Esophagus mucosa (tissue), 1 donor: ENCODE data around the gene NCK2. TPM values are rescaled to one million over a fixed set of nuclear protein-coding genes. Genes with fewer than 3 reads are reported as not detected.

Experiments
- ATAC-seq: fragments of 200-7000 bp; cut with Tn5 transposase; one replicate; pipeline ENCODE4 v1.9.1; 2020
- total RNA-seq: library from RNA; stranded (reverse); gene quantifications from one replicate; pipeline ENCODE4 v1.2.4, GENCODE V29; 2023
- donor health status: DM: yes; HTN: yes; CAD: no.

NCK2 gene
- total RNA-seq, 1 donor from 2014 or later, result 68.6 TPM

DNA sequence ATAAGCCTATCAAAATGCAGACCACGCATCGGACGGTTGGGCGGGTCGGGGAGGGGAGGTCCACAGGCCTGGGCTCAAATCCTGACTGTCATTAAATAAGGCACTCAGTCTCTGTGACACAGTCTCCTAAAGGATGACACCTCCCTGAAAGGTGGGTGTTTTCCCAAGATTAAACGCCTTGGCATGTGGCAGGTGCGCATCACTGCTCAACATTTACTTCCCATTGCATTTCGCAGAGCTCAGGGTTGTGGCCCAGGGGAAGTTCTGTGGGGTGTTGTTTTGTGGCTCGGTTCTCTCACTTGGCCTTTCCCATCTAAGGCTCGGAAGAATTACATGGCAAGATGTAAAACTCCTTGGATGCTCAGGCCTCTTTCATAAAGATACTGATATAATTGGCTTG lies 107.4 kb downstream of the NCK2 start:
- peak; percentile 51 for ATAC-seq

DNA sequence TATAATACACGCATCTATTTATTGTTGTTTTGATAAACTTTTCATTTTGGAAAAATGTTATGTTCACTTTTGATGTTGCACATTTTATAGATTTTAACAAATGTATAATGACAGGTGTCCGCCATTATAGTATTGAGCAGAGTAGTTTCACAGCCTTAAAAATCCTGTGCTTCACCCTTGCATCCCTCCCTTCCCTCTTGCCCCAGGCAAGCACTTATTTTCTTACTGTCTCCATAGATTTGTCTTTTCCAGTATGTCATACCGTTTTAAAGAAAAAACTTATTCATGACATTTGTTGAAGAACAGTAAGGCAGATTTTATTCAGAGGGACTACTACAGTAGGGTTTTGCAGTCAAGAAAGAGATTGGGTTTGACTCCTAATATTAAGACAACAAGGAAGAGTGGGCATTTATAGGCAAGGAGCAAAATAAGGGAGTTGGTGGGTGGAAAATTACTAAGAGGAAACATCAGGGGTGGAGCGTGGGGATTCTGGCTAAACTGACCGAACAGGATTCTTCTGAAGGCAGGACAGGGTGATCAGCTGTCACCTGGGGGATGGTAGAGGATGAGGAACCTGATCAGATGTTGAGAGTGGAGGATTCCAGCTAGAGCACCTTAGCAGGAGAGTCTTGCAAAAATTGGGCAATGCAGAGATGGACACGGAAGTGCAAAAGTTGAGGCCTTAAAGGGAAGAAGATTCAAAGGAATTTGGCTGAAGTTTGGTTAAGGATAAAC lies 108.8 kb downstream of the NCK2 start:
- peak; percentile 95 for ATAC-seq

DNA sequence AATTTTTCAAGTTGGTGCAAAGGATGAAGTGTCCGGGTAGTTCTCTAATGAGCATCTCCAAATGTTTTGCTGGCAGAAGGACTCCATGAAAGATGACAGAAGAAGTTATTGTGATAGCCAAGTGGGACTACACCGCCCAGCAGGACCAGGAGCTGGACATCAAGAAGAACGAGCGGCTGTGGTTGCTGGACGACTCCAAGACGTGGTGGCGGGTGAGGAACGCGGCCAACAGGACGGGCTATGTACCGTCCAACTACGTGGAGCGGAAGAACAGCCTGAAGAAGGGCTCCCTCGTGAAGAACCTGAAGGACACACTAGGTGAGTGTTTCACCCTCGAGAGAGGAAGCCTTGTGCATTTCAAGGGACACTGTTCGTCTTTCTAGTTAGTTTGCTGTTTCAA lies 110.3 kb downstream of the NCK2 start:
- no peak for ATAC-seq

DNA sequence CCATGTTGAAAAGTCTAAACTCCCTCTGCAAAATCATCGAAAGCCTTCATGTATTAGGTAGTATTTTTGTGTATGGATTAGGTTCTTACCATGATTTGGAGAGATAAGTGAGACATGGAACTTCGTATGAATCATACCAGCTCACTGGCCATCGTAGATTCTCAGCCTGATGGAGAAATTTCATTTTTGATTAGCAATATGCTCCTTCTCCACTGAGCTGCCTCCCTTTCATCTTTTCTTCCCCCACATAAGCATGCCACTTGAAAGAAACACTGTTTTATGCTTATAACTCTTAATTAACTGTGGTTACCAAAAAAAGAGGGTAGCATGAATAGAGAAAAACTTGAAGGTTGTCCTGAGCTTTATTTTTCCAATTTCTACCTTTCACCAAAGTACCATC lies 111.9 kb downstream of the NCK2 start:
- ATAC-seq, result no peak

DNA sequence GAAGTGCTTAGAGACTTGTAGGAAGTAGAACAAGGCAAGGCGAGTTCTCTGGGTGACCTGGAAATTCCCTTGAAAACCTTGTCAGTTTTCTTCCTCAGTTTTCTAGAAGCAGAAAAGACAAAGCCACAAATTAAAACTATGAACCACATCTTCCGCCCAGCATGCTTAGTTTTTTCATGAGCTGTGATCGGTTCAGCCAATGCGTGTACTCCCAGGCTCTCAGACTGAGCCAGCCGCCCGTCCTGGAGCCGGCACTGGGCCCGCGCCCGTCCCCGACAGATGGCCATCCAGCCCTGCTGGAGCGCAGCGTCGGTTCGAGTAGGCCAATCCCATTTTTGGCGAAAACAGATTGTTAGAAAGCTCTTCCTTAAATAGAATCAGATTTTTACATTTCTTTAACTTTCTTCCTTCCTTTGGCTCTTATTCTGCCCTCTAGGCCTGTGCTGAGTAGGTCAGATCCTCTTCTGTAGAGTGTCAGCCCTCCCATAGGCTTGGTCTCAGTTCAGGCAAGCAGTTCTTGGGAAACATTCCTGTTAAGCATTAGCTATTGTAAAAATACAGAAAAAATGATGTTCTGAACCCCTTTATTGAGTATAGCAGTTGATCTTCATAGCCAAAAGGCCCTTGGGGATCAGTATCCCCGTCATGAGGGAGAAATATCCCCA lies 112.5 kb downstream of the NCK2 start:
- ATAC-seq, result no peak

DNA sequence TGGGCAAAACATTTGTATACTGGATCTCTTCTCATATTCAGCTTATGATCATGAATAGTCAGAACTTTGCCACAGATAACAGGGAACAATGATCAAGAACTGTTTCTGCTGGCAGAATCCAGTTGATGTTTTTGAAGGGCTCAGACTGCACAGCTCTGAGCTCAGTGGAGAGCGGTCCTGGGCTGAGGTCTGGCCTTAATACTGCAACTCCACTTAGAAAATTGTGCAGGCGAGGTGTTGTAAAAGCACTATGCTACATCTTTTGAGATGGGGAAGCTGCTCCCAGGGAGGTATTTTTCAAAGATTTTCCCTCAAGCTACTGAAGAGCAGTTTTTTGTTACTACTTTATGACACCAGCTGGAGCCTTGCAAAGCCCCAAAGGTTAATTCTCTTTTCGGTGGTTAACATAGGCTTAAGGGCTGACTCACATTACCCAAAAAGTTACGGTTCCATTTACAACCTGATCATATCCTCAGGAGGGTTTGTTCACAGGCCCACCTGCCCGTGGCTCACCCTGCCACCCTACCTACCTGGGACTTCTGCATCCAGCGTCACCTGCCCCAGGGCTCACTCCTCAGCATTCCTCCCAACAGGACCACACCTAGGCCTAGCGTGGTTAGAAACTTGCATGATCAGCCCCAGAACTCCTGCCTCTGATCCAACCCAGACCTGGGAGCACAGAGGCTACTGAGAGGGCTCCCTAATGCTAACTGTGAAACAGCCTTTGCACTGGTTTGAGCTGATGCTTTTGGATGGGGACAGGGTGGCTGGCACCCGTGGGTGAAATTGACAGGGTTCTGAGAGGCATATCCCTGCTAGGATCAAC lies 114.4 kb downstream of the NCK2 start:
- ATAC-seq, result peak; percentile 84

DNA sequence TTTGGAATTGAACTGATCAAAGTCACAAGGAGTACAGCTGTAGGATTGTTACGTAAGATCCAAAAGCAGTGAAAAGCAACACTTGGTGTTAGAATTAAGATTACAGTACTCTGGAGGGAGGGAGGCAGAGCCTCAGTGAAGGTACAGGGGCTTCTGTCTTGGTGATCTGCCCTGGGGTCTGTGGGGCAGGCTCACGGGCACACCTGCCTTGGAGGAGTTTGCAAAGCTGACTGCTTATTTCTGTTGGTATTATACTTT lies 114.9 kb downstream of the NCK2 start:
- ATAC-seq, result no peak

DNA sequence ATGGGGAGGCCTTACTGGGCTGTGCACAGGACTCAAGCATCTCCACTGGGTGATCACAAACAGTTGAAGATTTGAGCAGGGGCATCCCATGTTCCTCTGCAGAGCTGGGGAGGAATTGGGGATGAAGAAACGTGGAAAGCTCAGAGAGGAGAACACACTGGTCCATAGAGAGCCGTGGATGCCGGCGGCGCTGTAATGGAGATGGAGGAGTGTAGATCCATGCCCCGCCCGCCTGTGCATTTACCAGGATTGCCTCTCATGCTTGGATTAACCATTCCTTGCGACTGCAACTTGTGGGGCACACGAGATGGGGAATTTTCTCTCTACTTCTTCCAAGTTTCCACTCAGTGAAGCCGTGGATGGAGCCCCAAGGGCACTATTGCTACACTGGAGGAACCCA lies 115.9 kb downstream of the NCK2 start:
- no peak for ATAC-seq

DNA sequence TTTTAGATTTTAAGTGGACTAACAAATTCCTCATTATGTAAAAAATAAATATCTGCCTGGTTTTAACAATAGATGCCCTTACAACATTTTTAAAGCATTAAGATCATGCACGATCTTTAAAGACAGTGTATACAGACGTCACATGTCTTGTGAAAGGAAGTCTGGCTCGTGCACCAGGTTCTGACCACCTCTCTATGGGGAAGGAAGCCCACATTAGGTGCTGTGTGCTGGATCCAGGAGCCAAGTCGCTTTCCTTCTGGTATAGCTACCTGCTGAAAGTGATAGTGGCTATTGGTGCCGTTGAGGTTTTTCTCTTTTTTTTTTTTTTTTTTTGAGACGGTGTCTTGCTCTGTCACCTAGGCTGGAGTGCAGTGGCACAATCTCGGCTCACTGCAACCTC lies 116.5 kb downstream of the NCK2 start:
- ATAC-seq, result no peak

DNA sequence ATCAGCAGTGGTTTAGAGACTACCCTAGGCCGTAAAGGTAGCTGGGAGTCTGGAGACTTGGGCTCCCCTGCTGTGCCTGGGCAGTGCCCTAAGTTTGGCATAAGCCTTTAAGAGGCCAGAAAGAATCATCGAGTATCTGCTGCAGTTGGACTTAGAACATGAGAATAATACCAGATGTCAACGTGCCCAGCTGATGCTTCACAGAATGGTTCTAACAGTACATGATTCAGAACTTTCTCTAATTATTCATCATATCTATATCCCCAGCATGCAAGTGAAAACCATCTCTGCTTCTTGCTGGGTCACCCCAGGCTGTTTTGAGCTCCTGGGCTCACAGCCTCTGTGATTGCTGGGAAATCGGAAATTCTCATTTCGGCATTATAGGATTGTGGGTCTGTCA lies 118.1 kb downstream of the NCK2 start:
- ATAC-seq, result no peak

DNA sequence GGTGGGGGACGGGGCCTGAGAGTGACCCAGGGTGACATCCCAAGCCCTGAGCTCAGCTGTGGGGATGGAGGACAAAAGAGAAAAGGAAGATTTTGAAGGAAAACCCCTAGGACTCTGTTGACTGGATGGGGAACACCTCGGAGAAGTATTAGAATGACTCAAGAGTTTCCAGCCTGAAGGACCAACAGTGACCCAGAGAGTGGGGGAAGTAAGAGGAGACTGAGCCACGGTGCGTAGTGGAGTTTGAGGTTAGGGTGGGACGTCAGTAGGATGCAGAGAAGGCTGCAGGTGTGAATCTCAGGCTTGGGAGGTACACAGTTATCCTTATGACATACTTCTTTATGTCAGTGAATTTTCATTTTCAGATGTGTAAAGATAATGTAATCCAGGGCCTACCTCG lies 119.5 kb downstream of the NCK2 start:
- no peak for ATAC-seq

DNA sequence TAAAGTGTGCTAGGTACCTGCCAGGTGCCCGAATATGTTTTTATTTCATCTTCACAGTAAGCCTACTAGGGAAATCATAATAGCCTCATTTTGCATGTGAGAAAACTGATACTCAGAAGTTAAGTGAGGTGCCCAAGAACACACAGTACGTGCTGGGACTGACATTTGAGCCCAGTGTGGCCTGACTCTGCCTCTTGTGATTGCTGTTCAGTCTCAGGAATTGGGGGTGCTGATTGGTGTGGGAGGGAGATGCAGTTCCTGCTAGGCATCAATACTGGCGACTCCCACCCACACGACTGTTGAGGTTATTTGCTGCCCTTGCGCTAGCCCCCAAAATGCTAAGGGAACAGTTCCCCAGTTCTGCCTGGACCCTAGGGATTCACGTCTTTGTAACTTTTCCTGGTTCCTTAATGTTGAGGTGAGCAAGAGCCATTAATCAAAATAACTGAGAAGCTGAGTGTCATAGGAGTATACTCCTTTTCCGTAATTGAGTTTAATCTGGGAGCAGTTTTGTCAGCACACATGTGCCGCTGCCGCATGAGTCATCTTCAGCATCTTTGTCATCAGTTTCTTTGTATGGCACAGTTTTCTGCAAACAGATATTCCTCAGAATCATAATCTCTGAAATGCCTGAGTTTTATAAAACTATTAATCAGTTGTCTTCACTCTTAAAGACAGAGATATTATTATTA lies 120.7 kb downstream of the NCK2 start:
- ATAC-seq, result peak; percentile 70

DNA sequence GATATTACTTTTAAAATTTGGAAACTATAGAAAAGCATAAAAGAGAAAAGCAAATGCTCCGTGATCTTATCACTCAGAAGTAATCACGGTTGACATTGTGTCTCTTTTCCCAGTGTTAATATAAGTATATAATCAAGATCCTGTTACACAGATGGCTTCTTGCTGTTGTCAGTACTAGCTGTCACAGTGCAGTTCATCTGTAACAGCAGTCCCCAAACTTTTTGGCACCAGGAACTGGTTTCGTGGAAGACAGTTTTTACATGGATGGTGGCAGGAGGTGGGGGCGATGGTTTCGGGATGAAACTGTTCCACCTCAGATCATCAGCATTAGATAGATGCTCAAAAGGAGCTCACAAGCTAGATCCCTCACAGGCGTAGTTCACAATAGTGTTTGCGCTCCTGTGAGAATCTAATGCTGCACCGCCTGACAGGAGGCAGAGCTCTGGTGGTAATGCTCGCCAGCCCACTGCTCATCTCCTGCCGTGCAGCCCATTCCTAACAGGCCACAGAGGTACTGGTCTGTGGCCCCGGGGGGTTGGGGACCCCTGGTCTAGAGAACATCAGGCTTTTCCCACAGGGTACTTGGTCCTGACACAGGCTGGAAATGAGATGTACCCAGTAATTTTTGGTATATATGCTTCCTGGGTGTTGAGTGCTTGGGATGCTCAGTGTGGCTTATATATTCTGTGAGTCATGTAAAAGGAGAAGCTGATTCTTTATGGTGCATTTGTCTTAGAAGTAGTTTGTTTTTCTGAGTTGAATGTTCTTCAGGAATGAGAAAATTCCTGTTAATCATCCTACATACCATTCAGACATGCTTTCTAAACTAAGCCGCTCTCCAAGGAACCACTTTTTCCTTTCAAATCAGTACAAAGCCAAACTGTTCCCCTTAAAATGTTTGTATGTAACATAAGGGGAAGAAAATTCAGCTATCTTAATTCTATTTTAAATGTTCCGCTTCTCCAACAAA lies 121.8 kb downstream of the NCK2 start:
- peak; percentile 21 for ATAC-seq

DNA sequence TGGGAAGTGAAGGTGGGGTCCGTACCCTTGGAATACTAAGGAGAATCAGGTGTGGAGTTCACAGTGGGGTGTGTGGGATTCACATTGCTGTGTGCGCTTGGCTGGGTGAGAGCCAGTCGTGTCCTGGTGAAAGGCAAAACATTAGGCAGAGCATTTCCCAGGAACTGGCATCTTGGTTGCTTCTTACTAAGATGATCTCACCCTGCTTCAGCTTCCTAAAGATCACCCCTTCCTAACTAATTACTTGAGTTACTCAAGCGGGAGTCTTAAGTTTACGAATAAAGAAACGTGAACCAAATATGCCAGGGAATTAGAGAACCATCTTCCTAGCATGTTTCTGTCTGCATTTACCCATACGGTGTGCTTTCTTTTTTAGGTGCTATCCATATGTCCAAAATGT lies 122.9 kb downstream of the NCK2 start:
- ATAC-seq, result no peak

DNA sequence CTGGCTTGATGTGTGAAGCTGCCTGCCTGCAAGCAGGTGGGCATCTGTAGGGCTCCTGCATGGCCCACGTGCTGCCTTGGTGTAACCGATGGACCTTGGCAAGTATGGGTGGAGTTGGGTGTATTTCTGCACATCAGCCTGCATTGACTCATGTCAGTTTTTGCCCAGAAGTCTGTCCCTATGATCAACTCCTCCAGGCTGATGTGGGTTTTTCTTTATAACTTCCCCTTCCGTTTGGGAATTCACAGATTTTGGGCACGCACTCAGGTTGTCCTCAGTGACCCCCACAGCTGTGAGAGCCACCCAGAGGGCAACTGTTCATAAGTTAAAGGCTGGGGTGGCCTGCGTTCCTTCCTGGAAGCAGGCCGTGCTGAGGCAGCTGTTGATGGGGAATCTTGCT lies 123.3 kb downstream of the NCK2 start:
- ATAC-seq, result no peak

DNA sequence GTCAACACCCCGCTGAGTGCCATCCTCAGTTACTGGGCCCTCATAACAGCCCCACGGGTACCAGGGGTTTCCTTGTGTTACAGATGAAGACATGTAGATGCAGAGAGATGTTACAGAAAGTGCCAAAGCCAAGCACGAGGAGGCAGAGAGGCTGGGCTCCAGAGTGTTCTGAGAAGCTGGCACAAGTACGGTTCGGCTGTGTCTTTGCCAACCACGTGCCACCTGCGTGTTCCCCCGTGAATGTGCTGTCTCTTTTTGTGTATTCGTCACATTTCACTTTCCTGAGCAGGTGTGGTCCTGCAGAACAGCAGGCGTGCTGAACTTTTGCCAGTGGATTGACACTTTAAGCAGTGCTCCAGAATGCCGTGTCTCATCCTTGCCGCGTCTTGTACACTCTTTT lies 124.6 kb downstream of the NCK2 start:
- peak; percentile 32 for ATAC-seq

DNA sequence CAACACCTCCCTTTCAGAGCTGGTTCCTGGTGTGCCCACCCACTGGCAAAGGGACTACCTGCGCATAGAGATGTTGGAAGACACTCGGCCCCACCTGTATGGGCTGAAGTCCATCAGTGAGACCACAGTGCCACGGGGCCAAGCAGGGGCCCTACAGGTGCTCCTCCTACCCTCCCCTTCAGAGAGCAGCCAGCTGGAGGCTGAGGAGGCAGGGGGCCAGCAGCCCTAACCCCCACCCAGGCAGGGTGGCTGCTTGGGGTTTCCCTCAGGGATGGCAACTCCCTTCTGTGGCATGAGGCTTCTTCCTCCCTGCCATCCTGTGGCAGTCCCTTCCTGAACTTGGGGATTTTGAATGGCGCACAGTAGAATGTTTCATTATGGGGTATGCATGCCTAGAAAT lies 125.3 kb downstream of the NCK2 start:
- ATAC-seq, result no peak

DNA sequence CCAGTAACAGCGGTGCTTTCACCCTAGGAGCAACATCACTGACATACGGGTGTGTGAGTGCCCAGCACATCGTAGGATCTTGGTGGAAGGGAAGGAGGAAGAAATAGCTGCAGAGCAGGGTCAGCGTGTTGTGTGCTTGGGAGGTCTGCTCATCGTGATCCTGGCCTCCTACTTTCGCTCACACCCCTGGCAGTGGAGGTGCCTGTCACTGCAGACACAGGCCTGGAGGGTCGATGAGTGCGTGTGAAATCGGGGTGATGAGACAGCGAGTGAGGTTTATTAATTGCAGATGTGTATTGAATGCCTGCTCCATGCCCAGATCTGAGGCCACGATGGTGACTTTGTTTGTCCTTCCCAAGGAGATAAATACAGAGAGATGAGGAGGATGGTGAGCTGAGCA lies 126.1 kb downstream of the NCK2 start:
- no peak for ATAC-seq

DNA sequence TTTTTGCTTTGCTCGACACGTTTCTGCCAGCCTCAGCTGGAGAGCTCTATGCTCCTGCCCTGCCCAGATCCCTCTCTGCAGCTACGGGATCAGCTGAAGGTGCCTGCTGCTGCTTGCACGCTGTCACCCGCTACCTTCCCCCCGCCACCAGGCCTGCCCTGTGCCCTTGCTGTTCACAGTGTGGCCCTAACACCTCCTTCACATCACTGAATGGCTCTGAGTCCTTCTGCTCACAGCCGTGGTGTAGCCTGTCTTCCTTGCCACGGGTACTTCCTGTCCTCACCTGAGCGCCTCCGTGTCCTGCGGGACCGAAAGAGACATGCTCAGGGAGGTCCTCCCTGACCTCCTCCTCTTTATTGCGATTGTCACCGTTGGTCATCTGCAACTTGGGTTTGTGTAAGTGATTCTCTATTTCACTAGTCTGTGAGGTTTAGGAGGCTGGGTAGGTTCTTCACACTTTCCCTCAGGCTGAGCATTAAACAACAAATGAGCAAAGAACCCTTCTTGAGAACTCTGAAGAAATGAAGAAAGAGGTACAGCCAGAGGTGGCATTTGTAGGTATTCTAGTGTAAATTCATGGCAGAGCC lies 127.5 kb downstream of the NCK2 start:
- no peak for ATAC-seq

DNA sequence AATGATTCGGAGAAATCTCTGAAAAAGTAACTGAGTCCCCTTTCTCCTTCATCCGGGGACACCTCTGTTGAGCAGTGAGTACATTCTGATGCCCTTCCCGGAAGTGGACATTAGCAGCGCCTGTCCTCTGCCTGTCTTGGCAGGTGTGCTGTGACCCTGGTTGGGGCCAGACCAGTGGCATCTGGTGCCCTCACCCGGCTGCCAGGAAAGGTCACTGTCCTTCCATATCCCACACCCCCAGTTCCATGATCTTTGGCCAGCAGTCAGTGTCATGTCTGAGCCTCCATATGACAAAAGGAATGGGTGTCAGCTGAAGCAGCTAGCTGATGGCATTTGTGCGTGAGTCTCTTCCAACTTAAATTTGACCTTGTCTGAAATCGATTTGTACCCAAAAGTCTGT lies 128.1 kb downstream of the NCK2 start:
- ATAC-seq, result no peak

DNA sequence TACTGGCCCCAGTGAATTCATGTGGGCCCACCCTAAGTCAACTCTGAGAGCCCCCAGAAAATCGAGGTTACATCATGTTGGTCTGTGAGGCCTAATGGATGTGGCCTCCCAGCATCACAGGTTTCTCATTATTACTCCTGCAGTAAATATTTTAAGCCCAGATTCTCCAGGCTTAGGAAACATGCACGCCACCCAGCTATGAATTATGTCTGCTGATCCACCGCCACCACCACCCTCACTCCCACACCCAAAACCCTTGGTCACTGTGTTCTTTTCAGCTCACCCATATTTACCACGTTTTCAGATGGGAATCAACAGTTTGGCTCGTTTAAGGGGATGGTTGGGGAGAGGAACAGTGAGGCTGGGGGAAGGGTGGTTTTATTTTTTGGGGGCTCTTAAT lies 128.6 kb downstream of the NCK2 start:
- ATAC-seq, result no peak

DNA sequence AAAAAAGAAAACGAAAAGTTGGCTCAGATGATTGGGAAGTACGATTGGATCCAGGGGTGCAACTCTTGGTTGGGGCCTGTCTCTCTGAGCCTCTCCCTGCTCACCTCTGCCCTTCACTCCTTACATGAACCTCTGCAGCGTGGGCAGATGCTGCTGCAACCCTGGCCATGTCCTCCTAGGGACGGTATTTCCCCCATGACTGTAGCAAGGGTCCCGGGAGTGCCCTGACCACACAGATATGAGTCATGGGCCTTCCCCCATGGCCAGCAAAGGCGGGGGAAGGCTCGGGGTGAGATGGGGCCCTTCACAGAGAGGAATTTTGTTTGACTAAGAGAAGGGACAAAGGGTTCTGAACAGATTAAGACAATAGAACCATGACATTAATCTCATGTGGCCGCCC lies 129.0 kb downstream of the NCK2 start:
- peak; percentile 6 for ATAC-seq
